Activated CD4-positive, alpha-beta T cell treated with anti-CD3 and anti-CD28 coated beads, Interleukin-2, Interleukin-6, amounts not matched to agents 100 ng/mL and 50 ng/mL, durations not matched to agents 16 hours and 8 hours (primary cell): ENCODE data around the gene PSORS1C1.
"Not testable (repeated sequence)": the region's sequence is repeated elsewhere in the genome, so short reads cannot be mapped to it uniquely, and the experiment has no call there.

Experiments
- DNase-seq: peaks from one replicate; pipeline ENCODE4 v3.0.0-alpha.2; 2020

Gene PSORS1C1

GRCh38 chr6:31161216-31162126 is 46.9 kb downstream of the PSORS1C1 start:
- DNase-seq: no peak

DNA sequence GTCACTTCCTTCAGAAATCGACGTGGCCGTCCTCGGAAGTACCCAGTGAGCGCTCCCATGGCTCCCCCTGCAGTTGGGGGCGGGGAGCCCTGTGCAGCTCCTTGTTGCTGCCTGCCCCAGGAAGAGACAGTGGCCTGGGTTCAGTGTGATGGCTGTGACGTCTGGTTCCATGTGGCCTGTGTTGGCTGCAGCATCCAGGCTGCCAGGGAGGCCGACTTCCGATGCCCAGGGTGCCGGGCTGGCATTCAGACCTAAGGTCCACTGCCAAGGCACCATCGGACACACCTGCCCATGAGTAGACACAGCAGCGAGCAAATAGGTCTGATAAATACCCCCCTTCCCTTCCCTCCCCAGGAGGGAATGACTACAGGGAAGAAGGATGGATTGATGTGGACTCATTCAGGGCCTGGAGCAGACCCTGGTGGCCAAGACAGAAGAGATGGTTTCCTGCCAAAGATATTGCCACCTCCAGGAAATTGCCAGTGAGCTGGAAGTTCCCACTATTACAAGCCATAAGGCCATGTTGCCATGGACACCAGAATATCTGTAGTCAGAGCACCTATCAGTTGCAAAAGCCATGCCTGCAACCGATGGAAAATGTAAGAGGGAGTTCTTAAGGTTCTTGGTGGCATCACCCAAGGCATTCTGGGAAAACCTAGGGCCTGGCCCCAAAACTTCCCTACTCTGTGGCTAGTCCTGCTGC is 48.0 kb downstream of the PSORS1C1 start:
- no peak for DNase-seq

GRCh38 chr6:31163922-31164321 is 49.3 kb downstream of the PSORS1C1 start:
- no peak for DNase-seq

GRCh38 chr6:31164475-31165063 is 50.0 kb downstream of the PSORS1C1 start:
- DNase-seq: not testable (repeated sequence)

DNA sequence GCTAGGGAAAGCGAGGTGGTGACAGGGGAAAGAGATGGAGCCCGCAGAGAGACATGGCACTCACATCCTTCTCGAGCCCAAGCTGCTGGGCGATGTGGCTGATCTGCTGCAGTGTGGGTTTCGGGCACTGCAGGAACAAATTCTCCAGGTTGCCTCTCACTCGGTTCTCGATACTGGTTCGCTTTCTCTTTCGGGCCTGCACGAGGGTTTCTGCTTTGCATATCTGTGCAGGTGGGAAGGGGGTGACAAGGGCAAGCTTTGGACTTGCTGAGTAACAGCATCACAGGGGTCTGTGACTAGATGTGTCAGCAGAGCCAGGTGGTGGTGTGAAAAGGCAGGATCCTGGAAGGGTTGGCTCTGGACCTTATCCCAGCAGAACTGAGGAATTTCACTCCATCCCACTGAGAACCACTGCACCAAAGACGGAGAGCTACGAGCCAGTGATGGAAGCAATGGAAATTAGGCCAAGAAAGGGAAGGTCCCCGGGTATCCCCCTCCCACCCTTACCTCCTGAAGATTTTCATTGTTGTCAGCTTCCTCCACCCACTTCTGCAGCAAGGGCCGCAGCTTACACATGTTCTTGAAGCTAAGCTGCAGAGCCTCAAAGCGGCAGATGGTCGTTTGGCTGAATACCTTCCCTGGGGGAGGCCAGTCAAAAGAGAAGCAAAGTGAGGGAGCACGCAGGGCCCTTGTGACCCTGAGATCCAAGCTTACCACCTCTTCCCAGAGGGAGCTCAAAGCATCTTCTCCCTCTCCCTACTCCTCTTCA is 50.6 kb downstream of the PSORS1C1 start:
- DNase-seq: not testable (repeated sequence)

DNA sequence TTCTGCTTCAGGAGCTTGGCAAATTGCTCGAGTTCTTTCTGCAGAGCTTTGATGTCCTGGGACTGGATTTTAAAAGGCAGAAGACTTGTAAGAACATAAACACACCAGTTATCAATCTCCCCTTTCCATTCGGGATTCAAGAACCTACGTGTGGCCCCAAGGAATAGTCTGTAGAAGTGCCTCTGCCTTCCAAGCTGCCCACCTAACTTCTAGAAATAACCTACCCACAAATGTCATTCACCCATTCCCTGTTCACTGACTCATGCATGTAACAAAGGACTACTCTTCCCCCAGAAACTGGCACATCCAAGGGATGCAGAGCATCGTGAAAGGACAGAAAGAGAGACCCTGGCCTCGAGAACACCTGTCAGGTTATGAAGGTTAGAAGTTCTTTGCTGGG is 51.4 kb downstream of the PSORS1C1 start:
- DNase-seq: no peak

- DNase-seq: no peak
These were observed 54.0 kb downstream of the PSORS1C1 start for GRCh38 chr6:31168606-31169005.

- no peak for DNase-seq
These were observed 54.7 kb downstream of the PSORS1C1 start for GRCh38 chr6:31169123-31169857.

- not testable (repeated sequence) for DNase-seq
These were observed 55.4 kb downstream of the PSORS1C1 start for GRCh38 chr6:31169858-31170599.

GRCh38 chr6:31170600-31170881 is 55.9 kb downstream of the PSORS1C1 start, which contains the start of gene POU5F1:
Gene POU5F1 (minus strand): TSS chr6:31170682. CDS start chr6:31170620, 62 bp downstream.
- DNase-seq: no peak

- no peak for DNase-seq
These were observed 56.5 kb downstream of the PSORS1C1 start for GRCh38 chr6:31170987-31171671.

DNA sequence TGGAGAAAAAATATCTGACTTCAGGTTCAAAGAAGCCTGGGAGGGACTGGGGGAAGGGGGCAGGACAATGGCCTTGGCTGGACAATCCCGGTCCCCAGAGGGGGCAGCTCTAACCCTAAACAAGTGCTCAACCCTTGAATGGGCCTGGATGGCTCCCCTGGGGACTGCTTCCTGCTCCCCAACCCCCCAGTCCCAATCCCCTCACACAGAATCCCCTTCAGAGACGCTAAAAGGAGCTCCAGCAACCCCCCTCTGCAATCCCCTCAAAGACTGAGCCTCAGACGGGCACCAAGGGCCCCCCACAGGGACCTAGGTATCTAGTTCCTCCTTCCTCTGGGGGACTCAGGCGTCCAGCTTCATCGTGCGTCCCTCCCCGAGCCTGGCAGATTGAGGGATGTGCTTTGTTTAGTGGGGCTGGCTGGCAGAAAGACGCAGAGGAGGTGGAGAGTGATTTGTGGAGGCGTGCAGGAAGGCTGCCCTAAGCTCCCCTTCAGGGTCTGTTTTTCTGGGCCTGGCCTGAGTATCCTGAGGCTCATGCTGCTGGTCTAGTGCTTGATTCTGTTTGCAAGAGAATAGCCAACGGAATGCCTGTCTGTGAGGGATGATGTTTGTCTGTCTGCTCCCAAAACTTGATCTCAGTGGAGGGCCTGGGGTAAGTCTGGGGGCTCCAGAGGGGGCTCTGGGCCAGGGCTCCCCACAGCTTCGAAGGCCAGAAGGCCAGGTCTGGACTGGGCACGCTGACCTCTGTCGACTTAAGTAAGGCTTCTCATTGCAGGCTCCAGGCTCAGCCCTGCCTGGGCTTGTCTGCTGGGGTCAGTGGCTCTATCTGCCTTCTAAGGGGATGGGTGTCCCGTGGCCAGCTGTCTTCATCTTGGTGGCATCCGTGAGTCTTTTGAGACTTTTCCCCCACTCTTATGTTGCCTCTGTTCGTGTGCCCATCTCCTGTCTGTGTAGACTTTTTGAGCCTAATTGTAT is 57.6 kb downstream of the PSORS1C1 start:
- DNase-seq: no peak

- DNase-seq: no peak
These were observed 58.4 kb downstream of the PSORS1C1 start for GRCh38 chr6:31172973-31173384.

- DNase-seq: no peak
These were observed 58.8 kb downstream of the PSORS1C1 start for GRCh38 chr6:31173406-31173805.

DNA sequence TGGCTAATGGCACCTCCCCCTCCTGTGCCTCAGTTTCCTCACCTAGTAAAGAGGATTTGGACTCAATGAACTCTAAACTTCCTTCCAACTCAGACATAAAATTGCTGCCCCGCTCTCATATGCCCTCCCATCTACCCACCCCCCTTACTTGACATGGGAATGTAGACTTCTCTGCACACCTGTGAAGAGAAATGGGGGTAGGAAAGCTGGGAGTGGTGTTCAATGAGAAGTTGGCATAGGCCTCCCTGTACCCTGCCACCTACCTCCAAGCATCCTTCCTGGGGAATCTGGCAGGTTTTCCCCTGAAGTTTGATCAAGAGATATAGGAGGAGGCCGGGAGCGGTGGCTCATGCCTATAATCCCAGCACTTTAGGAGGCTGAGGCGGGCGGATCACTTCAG is 59.8 kb downstream of the PSORS1C1 start:
- no peak for DNase-seq

DNA sequence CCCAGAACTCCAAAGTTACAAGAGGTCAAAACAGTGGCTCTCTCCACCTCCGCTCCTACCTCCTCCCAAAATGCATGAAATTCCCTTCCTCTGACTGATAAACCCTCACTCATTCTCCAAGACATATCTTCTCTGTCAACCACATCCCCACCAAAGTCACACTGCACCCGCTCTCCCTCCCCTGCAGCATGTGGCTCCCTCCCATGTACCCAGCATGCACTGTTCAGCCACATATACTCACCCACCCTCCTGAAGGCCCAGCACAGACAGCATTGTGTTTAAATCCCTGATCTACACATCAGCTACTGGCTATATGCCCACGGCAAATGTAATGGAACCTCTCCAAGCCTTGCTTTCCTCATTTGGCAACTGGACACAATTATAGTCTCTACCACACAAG is 61.4 kb downstream of the PSORS1C1 start:
- no peak for DNase-seq

DNA sequence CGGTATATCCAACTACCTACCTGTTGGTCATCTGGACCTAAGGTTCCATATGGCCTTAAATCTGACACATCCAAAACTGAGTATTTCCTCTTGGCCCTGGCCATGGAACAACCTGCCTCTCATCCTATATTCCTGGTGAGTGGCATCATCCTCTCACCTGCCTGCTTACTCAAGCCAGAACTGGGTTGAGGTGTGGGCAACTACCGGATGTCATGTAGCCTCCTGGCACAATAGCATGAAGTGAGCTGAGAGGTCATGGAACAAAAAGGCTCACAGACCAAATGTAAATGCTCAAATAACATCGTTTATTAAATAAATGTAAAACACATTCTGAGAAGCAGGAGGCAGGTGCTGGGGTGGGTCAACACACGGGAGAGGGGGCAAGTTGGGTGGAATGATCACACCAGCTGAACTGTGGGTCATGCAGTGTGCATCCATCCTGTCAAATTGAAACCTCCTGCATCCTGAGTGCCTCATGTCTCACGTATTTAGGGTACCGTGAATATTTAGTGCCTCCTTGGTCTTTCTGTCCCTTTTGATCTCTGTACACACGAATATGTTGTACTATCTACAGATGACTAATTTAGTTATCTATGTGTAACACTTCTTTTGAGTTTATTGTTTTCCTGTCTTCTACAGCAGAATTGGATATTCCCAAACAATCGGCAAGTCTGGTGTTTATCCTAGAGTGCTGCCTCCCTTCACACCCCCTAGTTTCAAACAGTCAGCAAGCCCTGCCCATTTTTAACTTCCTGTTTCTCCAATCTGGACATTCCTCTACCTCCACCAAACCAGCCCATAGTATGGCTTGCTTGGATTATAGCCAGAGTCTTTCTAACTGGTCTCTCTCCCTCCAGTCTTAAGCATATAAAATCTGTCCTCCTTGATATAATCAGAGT is 63.8 kb downstream of the PSORS1C1 start:
- DNase-seq: peak; percentile 55

DNA sequence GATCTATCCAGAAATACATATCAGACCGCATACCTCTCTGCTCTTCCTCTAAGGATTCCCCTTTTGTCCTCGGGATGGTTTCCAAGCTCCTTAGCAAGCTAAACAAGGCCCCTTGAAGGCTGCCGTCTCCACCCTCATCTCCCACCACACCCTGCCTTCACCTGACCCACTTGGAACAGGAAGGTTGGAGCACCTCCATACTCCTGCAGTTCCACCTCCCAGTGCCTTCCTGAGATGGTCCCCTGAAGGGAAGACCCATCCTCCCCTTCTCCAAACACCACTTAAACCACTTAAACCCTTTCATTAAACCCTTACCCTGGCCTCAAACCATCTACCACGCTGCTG is 64.4 kb downstream of the PSORS1C1 start:
- no peak for DNase-seq

GRCh38 chr6:31179896-31180295 is 65.3 kb downstream of the PSORS1C1 start:
- no peak for DNase-seq
